Activated B cell treated with CpG ODN at 0.5 μM for 24 hours (primary cell): ENCODE data around the gene ETS1. TPM values are rescaled to one million over a fixed set of nuclear protein-coding genes. Genes with fewer than 3 reads are reported as not detected.

Source experiments
- ATAC-seq: fragments of 200-7000 bp; cut with Tn5 transposase; one replicate; pipeline ENCODE4 v1.10.0; 2021; ENCODE audit warnings: low read depth, mild to moderate bottlenecking, moderate library complexity
- CTCF ChIA-PET: fragments of 350-600 bp; sonication (Branson Sonifier 250); formaldehyde crosslinking; loops from one replicate; lab custom pipeline; 2021; ENCODE audit warnings: antibody characterized with exemption; lab: Charles Lee
- POLR2A ChIA-PET: fragments of 350-600 bp; sonication (Branson Sonifier 250); formaldehyde crosslinking; loops from one replicate; lab custom pipeline; 2021; ENCODE audit warnings: antibody characterized with exemption; lab: Charles Lee
- DNase-seq: peaks from one replicate; pipeline ENCODE4 v3.0.0; 2022
- H3K27ac Mint-ChIP-seq: one replicate; pipeline ENCODE4 v1.8.0; 2020; ENCODE audit warnings: mixed read lengths
- H3K27me3 Mint-ChIP-seq: one replicate; pipeline ENCODE4 v1.8.0; 2021; ENCODE audit warnings: mixed read lengths
- H3K36me3 Mint-ChIP-seq: one replicate; pipeline ENCODE4 v1.8.0; 2021; ENCODE audit warnings: low read depth, mixed read lengths
- H3K4me1 Mint-ChIP-seq: one replicate; pipeline ENCODE4 v1.8.0; 2021; ENCODE audit warnings: mixed read lengths
- H3K4me3 Mint-ChIP-seq: one replicate; pipeline ENCODE4 v1.8.0; 2020; ENCODE audit warnings: mild to moderate bottlenecking, mixed read lengths
- H3K9me3 Mint-ChIP-seq: one replicate; pipeline ENCODE4 v1.8.0; 2020; ENCODE audit warnings: mixed read lengths
- intact Hi-C: fragments of 100-400 bp; cut with micrococcal nuclease; formaldehyde crosslinking; loops from one replicate; pipeline ENCODE4 v1.15.1; 2024
- total RNA-seq: library from RNA; stranded (reverse); gene quantifications from 2 replicates; pipeline ENCODE4 v1.2.3, GENCODE V29; 2022
- TF ChIP-seq, protein P1 (sequence below): fragments of 200-600 bp; IDR thresholded peaks from one replicate; pipeline ENCODE4 v1.8.0; 2022; ENCODE audit warnings: antibody characterized with exemption, mild to moderate bottlenecking

The ETS1 gene
- total RNA-seq, 1 donor from 2014 or later, result 301 TPM

DNA sequence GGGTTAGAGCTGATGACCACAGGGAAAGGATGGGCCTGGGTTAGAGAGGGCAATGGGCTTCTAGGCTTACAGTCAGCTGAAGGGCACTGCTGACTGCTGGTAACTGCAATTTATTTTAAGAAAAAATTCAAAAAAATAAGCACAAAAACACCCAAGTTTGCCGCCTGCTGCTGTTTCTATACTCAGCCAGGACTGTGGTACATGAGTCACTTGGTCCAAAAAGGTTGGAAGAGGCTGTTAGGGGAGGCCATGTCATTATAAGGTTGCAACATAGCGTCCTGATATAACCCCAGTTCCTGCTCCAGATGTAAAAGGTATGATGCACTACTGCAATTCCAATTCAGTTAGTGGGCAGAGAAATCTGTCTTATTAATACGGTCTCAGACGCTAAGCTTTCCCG is 98.9 kb downstream of the ETS1 start:
- intact Hi-C loops, result no loop called here
- Mint-ChIP-seq H3K4me3 (no peak overlapping the region), H3K9me3 (no peaks in the 10 kb centered on the region), H3K36me3 (peaks cover 92% of the 10 kb centered on the region), H3K27me3 (no peaks in the 10 kb centered on the region), H3K4me1 (peaks cover 84% of the 10 kb centered on the region), H3K27ac (peak overlapping the region; percentile 77)
- CTCF ChIA-PET, result no interaction called here
- DNase-seq (no peak), ATAC-seq (no peak)
- TF ChIP-seq, protein P1, sequence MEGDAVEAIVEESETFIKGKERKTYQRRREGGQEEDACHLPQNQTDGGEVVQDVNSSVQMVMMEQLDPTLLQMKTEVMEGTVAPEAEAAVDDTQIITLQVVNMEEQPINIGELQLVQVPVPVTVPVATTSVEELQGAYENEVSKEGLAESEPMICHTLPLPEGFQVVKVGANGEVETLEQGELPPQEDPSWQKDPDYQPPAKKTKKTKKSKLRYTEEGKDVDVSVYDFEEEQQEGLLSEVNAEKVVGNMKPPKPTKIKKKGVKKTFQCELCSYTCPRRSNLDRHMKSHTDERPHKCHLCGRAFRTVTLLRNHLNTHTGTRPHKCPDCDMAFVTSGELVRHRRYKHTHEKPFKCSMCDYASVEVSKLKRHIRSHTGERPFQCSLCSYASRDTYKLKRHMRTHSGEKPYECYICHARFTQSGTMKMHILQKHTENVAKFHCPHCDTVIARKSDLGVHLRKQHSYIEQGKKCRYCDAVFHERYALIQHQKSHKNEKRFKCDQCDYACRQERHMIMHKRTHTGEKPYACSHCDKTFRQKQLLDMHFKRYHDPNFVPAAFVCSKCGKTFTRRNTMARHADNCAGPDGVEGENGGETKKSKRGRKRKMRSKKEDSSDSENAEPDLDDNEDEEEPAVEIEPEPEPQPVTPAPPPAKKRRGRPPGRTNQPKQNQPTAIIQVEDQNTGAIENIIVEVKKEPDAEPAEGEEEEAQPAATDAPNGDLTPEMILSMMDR, result no peak
- POLR2A ChIA-PET, result interaction anchor here (0.8 kb wide), 1 partner anchor 9 kb away, joined by 3 read pairs; no protein-coding TSS in a partner anchor

DNA sequence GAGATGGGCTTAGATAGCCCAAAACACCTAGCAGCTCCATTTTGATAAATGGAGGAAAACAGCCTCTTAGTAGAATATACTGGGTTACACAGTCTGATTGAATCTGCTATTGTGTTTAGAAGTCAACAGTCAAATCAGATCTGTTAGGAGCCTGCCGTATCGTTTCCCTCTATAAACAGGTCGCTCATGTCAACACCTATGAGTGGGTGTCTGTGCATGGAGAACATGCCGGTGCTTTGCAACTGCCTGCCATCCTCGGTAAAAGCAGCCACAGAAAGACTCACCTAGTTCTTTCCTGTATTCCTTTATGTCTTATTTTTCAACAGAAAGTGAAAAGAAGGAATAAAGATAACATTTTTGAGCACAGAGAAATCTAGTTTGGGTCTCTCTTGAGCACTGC is 99.4 kb downstream of the ETS1 start:
- no peak overlapping the region for H3K4me3 Mint-ChIP-seq
- no peaks in the 10 kb centered on the region for H3K27me3 Mint-ChIP-seq
- intact Hi-C loops, result no loop called here
- no peak for DNase-seq
- no peaks in the 10 kb centered on the region for H3K9me3 Mint-ChIP-seq
- no peak for ATAC-seq
- H3K27ac Mint-ChIP-seq, result peak overlapping the region; percentile 51
- TF ChIP-seq, protein P1, result no peak
- ChIA-PET POLR2A (interaction anchor here (1.0 kb wide), 1 partner anchor 16 kb away, joined by 3 read pairs; no protein-coding TSS in a partner anchor), CTCF (interaction anchor here (1.8 kb wide), 1 partner anchor 143 kb away, joined by 5 read pairs; no protein-coding TSS in a partner anchor)
- peaks cover 93% of the 10 kb centered on the region for H3K36me3 Mint-ChIP-seq
- H3K4me1 Mint-ChIP-seq, result peaks cover 84% of the 10 kb centered on the region

GRCh38 chr11:128484172-128484571 is 103.2 kb downstream of the ETS1 start:
- no peaks in the 10 kb centered on the region for H3K9me3 Mint-ChIP-seq
- H3K4me3 Mint-ChIP-seq, result peak overlapping the region; percentile 67
- intact Hi-C loops, result no loop called here
- no peaks in the 10 kb centered on the region for H3K27me3 Mint-ChIP-seq
- peaks cover 93% of the 10 kb centered on the region for H3K36me3 Mint-ChIP-seq
- TF ChIP-seq, protein P1, result no peak
- no peak for ATAC-seq
- DNase-seq, result no peak
- H3K27ac Mint-ChIP-seq, result peak overlapping the region; percentile 89
- ChIA-PET POLR2A (interaction anchor here (0.5 to 5.5 kb wide), 15 partner anchors 10 to 194 kb away, joined by 3 to 107 read pairs (median 5); no protein-coding TSS in a partner anchor), CTCF (interaction anchor here (0.7 to 3.5 kb wide), 5 partner anchors 13 to 274 kb away, joined by 3 to 27 read pairs (median 7); no protein-coding TSS in a partner anchor)
- H3K4me1 Mint-ChIP-seq, result peaks cover 86% of the 10 kb centered on the region

DNA sequence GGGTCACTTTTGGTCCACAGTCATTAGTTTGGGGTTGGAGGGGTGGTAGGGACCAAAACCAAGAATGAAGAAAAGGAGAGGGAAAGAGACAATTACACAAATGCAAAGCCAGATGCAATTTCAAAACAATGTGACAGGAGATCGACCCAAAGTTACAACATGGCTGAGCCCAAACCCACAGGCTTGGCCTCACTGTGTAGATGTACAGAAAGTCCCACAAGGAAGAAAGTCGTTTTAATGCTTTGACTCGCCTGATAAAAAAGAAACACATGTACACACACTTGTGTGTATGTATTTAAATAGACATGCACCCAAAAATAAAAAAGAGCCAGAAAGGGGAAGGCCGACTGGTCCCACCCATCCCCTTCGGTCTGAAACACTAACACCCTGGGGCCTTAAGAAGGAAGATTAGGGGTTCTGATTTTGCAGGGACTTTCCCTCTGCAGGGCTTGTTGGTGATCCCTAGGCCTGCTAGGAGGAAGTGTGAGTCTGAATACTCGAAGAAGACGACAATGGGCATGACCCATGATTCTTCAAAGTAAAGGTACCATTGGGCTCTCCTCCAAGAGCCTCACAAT is 104.1 kb downstream of the ETS1 start:
- ChIA-PET CTCF (interaction anchor here (0.9 to 3.5 kb wide), 7 partner anchors 10 to 347 kb away, joined by 3 to 27 read pairs (median 4); no protein-coding TSS in a partner anchor), POLR2A (interaction anchor here (0.7 to 5.5 kb wide), 17 partner anchors 10 to 243 kb away, joined by 3 to 107 read pairs (median 8); no protein-coding TSS in a partner anchor)
- DNase-seq (no peak), ATAC-seq (peak; percentile 93)
- intact Hi-C loops, result loop anchor here (1.0 kb wide), 5 partner anchors 12 to 193 kb away; no protein-coding TSS in a partner anchor
- Mint-ChIP-seq H3K4me1 (peaks cover 89% of the 10 kb centered on the region), H3K4me3 (peak overlapping the region; percentile 67), H3K27ac (peak overlapping the region; percentile 89), H3K27me3 (no peaks in the 10 kb centered on the region), H3K9me3 (no peaks in the 10 kb centered on the region), H3K36me3 (peaks cover 93% of the 10 kb centered on the region)
- TF ChIP-seq, protein P1, result no peak
